Uterus (tissue), 2 donors: Measurements from ENCODE around the gene SLK.

ENCODE experiments used
- CTCF ChIP-seq, 4 experiments: fragments of 200-600 bp in 2 of 4; fragments of 450-650 bp in 2 of 4; sonication (generic) in 2 of 4; IDR thresholded peaks; one replicate each; pipeline ENCODE4 v1.5.1; 2016 to 2019; ENCODE audit warnings: antibody characterized with exemption in 4 of 4, mild to moderate bottlenecking in 2 of 4, moderate library complexity in 1 of 4
- POLR2A ChIP-seq, 2 donors: fragments of 450-650 bp; IDR thresholded peaks; one replicate each; pipeline ENCODE4 v1.6.1; 2016; ENCODE audit warnings: antibody characterized with exemption in 2 of 2, mild to moderate bottlenecking in 1 of 2, moderate library complexity in 1 of 2

DNA sequence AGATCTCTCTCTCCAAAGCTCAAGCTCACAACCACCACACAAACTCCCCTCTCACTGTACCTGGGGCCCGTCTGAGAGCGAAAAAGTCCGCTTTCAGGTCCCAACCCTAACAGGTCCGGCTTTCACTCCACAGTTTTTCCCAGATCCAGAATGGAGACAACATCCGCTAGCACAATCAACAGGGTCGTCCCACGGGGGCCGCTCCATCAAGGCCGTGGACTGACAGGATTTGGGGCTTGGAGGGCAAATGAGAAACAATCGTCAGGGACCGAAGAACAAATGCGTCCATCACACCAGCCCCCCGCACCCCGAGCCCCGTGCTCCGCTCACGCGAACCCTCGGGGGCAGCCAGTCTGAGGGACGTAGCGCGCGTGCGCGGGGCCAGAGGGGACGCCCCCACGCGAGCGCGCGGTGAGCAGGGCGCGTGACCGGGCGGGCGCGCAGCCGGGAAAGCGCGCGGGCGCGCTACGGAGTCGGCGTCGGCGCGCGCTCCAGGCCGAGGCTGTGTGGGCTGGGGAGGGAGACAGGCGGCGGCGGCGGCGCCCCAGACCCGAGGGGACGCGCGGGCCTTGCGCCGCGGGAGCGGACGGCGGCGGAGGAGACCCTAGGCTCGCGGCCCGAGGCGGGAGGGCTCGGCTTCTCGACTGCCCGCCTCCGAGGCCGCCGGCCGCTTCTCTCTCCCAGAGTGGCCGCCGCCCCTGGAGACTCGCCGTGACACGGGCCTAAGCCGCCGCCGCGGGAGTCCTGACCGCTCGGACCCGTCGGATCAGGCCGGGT is at the start of gene SLK:
- TF ChIP-seq CTCF (IDR thresholded peaks at IDR 0.05) (peak in 1 of 4 experiments; percentile 18), POLR2A (IDR thresholded peaks at IDR 0.05) (peak; percentile 96 to 99)
